ENCODE results near the gene NISCH.

Gene NISCH

GRCh38 chr3:52447512-52448355 is 7.7 kb upstream of the NISCH start:
- no peak for DNase-seq

- no peak for DNase-seq
Measured at GRCh38 chr3:52450489-52451236, 4.7 kb upstream of the NISCH start.

GRCh38 chr3:52451237-52452083 is 3.9 kb upstream of the NISCH start:
- no peak for DNase-seq

- DNase-seq = no peak
Measured at GRCh38 chr3:52452126-52452525, 3.3 kb upstream of the NISCH start.

GRCh38 chr3:52452570-52453221 is 2.7 kb upstream of the NISCH start:
- no peak for DNase-seq

GRCh38 chr3:52453496-52454249 is 1.7 kb upstream of the NISCH start, which contains the start of gene TNNC1:
TNNC1 (minus strand) TSS chr3:52454041; CDS start chr3:52454015, 26 bp downstream.
- no peak for DNase-seq

- DNase-seq = no peak
Measured at GRCh38 chr3:52454250-52454937, 1.0 kb upstream of the NISCH start.

GRCh38 chr3:52454938-52455282 is 494 bp upstream of the NISCH start:
- DNase-seq = no peak

GRCh38 chr3:52456169-52456799 is 880 bp downstream of the NISCH start:
- DNase-seq = no peak

- no peak for DNase-seq
Measured at GRCh38 chr3:52456800-52457183, 1.4 kb downstream of the NISCH start.

GRCh38 chr3:52458031-52458760 is 2.8 kb downstream of the NISCH start:
- no peak for DNase-seq

- DNase-seq = no peak
Measured at GRCh38 chr3:52458770-52459545, 3.6 kb downstream of the NISCH start.

- DNase-seq = no peak
Measured at GRCh38 chr3:52461874-52462273, 6.5 kb downstream of the NISCH start.

GRCh38 chr3:52463416-52463815 is 8.0 kb downstream of the NISCH start:
- DNase-seq = no peak

GRCh38 chr3:52468336-52468735 is 12.9 kb downstream of the NISCH start:
- no peak for DNase-seq

- DNase-seq = no peak
Measured at GRCh38 chr3:52469001-52469400, 13.6 kb downstream of the NISCH start.

- DNase-seq = no peak
Measured at GRCh38 chr3:52470920-52471319, 15.5 kb downstream of the NISCH start.

GRCh38 chr3:52471371-52472238 is 16.2 kb downstream of the NISCH start:
- DNase-seq = no peak

Measured in activated T-cell treated with anti-CD3 and anti-CD28 coated beads for 4 hours (primary cell).